Stimulated activated CD4-positive, alpha-beta T cell treated with anti-CD3 and anti-CD28 coated beads, Interleukin-12 subunit alpha, Interleukin-12 subunit beta, amount 100 ng/mL, for 24 hours (primary cell): ENCODE measurements around the gene NUP98.

ENCODE experiments used
- DNase-seq, 2 experiments: peaks; one replicate each; pipeline ENCODE4 v3.0.0-alpha.2; 2020; ENCODE audit warnings: low read depth in 2 of 2

Gene NUP98

DNA sequence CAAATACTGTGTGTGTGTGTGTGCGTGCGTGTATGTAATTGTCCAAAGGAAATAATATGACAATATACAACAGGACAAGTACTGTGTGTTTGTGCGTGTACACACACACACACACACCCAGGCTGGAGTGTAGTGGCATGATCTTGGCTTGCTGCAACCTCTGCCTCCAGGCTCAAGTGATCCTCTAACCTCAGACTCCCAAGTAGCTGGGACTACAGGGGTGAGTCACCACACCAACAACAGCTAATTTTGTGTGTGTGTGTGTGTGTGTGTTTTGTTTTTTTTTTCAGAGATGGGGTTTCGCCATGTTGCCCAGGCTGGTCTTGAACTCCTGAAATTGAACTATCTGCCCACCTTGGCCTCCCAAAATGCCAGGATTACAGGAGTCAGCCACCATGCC, 61.5 kb downstream of the NUP98 start:
- DNase-seq = no peak

DNA sequence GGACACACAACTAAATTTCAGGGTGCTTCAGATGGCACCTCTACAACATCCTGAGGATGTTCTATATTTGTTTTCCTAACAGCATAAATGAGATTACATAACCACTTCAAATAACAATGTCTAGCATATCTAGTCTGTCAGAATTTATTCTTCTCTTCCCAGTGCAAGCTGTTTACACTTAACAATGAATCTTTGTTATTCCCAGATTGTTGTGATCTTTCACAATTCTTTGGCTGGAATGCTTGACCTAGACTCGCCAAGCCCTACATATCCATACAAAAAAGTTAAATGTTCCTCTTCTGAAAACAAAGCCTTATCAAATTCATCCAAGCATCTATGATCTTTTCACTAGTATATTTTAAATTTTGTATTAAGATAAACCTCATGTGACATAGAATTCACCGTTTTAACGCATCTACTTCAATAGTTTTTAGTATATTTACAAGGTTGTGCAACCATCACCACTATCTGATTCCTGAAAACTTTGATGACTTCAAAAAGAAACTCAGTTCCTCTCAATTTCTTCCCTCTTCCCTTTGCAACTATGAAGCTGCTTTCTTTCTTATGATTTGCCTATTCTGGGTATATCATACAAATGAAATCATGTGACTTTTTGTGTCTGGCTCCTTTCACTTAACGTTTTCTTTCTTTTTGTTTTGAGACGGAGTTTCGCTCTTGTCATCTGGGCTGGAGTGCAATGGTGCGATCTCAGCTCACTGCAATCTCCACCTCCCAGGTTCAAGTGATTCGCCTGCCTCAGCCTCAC, 64.5 kb downstream of the NUP98 start:
- DNase-seq = no peak

DNA sequence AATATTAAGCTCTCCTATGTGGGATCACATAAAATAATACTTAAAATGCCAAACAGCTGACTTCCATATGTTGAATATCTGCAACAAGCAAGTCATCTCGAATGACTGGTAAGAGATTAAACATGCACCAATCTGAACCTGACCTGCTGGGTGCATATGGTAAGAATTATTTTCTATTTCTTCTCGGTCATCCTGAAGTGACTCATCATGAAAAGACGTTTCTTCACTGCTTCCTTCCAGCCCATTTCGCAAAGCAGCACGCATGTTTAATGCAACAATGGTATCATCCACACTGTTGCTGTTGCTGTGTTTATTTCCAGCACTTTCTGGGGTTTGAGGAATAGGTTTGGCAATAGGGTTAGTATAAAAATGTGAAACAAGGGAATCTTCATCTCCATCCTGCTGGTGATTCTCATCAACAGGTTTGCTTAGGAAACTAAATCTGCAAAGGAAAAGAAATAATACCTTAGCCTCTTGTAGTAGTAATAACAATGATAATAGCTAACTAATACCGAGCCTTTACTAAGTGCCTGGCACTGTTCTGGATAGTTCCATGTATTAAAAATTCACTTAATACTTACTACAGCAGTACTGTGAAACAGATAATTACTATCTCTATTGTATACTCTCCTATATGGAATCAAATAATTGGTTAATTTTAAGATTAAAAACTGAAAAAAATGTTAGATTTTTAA, 74.2 kb downstream of the NUP98 start:
- DNase-seq = no peak

DNA sequence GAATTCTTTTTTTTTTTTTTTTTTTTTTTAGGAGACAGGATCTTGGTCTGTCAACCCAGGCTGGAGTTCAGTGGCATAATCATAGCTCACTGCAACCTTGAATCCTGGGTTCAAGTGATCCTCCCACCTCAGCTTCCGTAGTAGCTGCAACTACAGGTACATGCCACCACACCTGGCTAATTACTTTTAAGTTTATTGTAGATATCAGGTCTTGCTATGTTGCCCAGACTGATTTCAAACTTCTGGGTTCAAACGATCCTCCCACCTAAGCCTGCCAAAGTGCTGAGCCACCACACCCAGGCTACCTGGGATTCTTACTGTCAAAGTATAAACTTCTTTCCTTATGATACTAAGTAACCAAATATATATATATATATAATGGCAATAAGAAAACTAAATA, 75.3 kb downstream of the NUP98 start:
- no peak for DNase-seq

DNA sequence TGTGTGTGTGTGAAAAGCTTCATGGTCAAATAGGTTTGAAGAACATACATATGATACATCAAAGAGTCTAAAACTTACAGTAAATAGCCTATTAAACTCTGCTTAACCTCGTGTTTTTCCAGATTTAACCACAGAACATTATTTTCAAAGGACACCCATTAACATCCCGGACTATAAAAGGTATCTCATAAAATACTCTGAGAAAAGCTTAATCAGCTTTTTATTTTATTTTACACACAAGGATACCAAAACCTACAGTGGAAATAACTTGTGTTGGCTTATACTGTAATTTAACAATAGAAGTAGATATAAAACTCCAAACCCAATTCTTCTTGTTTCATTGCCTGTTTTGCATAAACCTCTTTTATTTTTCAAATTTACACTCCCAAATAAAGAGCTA, 76.4 kb downstream of the NUP98 start:
- no peak for DNase-seq

DNA sequence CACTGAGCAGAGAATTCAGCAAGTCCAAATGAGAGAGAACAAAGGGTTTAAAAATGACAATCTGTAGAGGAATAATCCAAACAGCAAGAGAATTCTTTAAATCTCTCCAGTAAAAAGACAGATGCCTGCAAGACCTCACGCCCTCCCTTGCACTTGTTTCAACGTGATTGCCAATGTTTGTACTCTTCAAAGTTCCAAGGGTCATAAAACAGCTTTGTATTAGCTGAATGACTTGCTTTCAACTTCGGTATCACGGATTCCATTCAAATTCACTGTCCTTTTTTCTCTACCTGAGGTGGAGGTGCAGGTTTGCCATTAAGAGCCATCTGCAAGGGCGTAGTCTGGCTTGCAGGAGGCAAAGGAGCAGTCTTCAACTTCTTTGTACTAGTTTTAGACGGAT, 85.1 kb downstream of the NUP98 start:
- DNase-seq = no peak

DNA sequence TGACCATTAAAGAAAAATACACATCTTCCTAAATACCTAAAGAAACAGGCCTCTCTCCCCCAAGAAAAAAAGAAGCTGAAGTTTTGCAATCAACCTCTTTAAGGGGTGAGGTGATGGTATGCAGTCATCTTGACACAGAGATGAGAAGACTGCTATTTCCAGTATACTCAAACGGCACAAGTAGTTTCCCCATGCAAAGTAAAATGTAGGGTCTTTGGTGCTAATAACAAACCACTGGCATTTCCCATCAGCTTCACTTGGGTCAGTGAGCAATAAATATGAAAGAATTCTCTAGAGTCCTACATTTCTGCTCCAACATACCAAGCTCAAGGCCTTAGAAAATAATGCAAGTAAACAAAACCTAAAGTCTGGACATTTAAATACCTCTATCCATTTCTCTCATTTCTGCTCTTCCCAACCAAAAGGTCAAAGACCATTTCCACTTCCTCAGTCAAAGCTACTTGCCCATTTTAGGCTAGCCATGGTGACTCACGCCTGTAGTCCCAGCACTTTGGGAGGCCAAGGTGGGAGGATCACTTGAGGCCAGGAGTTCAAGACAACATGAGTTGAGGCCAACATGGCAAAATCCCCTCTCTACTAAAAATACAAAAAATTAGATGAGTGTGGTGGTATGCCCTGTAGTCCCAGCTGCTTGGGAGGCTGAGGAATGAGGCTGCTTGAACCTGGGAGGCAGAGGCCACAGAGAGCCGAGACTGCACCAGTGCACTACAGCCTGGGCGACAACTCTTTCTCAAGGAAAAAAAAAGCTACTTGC, 86.7 kb downstream of the NUP98 start:
- no peak for DNase-seq

DNA sequence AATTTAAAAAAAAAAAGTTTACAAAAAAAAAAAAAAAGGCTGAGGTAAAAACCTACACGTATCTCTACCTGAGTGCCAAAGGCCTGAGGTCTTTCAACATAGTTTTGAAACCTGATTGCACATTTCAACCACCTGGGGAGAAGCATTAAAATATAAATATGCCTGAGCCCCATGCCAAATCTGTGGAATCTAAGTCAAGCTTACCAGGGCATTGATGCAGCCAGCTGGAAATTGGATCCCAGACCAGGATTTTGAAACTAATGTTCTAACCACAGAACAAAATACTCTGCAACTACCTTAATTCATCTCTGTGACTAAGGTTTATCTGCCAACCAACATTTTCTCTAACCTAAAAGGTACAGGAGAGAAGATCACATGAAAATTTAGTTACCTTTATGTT, 87.4 kb downstream of the NUP98 start:
- DNase-seq = no peak

DNA sequence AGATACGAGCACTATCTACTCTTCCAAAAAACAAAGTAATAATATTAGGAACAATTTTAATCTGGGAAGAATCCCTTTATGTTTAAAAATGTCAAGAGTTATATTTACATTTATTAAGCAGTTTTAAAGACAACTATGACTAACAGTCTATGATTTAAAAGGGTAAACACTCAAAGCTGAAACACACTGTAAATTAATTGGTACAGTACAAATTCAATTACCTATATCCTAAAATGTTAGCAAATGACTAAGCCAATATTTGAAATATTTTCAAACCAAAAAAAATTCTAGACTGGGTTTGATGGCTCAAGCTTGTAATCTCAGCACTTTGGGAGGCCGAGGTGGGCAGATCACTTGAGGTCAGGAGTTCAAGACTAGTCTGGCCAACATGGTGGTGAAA, 90.2 kb downstream of the NUP98 start:
- no peak for DNase-seq

DNA sequence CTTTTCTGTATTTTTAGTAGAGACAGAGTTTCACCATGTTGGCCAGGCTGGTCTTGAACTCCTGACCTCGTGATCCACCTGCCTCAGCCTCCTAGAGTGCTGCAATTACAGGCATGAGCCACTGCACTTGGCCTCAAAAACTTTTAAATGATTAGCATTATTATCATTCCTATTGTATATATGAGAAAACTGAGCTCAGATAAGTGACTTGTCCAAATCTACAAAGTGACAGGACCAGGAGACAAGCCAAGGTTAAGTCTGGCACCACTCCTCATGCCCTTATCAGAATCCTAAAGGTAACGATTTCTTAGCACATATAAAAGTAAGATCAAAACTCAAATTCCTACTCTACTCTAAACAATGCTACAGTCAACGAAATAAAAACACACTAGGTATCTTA, 94.0 kb downstream of the NUP98 start:
- no peak for DNase-seq

DNA sequence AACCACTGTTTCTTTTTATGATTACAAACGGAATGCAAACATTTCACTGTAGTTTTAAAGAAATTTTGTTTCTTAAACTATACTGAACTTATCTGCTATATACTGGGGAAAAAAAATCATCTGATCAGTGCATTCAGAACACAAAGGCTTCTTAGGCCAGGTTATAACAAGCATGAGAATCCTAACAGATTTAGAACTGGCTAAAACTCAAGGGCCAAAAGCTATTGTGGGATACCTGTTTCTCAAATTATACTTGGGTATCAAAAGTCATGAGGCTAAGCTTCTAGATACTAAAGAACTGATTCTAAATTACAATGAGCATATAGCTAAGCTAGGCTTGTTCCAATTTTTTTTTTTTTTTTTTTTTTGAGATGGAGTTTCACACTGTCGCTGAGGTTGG, 96.4 kb downstream of the NUP98 start:
- DNase-seq = no peak

DNA sequence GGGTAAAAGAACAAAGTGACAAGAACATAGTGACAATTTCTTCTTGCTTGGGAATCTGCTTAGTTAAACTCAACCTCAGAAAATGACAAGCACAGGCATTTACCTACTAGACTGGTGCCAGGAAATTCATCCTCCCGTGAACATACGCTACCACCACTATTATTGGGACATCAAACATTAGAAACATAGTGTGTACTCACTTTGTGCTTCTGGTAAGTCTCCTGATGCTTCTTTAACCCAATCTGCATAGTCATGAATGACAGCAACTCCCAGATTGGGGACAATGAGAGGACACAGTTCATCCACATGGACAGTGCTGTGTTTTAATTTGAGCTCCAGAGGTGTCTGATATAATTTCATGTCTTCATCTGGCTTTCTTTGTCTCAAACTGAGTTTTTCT, 96.9 kb downstream of the NUP98 start:
- DNase-seq = no peak

DNA sequence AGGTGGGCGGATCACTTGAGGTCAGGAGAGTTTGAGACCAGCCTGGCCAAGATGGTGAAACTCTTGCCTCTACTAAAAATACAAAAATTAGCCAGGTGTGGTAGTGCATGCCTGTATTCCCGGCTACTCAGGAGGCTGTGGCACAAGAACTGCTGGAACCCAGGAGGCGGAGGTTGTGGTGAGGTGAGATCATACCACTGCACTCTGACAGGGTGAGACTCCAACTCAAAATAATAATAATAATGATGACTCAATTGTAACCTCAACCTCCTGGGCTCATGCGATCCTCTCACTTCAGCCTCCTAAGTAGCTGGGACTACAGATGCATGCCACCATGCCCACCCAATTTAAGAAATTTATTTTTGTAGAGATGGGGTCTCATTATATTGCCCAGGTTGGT, 110.6 kb downstream of the NUP98 start:
- DNase-seq = no peak

DNA sequence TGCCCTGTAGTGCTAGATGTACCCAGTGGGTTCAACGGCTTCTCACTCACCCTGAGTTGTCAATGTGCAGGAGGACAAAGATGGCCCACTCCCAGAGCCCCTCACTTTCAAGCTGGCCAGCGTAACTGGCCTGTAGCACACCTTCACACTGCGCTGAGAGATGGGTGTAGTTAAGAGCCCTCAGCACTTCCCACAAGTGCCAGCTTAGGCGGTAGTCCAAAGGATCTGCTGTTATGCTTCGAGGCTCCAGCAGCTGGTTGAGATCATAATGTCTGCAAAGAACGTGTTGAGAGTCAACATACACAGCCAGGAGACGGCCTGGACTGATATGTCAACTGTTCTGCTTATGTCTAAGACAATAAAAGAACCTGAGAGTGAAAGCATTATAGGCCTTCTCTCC, 111.4 kb downstream of the NUP98 start:
- no peak for DNase-seq

DNA sequence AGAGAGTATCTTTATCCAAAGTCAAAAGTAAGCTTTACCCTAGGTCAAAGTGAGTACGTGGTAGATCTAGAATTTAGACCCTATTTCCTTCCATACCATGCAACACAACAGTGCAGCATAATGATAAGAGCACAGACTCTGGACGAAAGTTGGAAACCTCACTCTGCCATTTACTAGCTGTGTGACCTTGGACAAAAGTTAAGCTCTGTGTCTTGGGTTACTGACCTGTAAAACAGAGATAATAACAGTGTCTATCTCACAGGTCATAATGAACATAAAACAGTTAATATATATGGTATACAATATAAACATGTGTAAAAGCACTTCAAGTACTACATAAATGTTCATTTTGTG, 112.6 kb downstream of the NUP98 start:
- DNase-seq = no peak

DNA sequence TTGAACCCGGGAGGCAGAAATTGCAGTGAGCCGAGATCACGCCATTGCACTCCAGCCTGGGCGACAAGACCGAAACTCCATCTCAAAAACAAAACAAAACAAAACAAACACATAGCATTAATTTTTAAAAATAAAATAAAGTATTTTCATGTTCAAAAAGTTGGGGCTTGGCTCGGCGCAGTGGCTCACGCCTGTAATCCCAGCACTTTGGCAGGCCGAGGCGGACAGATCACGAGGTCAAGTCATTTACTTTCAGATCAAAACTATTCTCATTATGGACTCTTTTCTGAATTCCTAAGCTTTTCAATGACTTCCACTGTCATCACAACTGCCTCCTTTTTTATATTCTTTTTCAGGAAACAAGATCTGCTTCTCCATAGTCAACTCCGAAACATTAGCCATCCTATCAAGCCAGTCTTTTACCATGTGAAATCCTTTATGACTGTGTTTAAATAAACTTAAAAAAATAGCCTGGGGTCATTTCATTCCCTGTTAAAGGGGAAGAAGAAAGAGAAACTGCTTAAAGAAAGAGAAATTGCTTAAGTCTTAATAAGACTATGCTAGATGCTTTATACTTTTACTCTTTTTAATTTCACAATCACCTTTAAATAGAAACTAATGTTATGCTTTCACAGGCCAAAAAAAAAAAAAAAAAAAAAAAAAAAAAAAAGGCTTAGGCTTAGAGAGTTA, 113.1 kb downstream of the NUP98 start:
- no peak for DNase-seq

DNA sequence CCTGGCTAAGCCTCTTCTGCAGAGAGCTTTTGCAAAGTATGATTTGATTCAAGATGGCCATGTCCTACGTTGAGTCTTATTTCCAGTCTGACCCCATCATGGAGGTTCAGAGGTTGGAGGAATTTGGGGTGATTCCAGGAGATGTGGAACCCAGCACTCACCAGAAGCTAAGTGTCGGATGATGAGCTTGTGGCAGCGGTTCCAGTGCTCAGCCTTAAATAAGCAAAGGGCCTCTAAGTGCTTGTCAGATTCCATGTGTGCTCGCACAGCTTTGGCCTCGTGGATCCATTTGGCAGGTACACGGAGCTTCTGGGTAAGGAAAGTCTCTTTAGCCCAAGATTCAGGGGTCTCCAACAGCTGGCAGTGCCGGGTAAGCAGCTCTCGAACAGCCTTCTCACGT, 114.3 kb downstream of the NUP98 start:
- no peak for DNase-seq

DNA sequence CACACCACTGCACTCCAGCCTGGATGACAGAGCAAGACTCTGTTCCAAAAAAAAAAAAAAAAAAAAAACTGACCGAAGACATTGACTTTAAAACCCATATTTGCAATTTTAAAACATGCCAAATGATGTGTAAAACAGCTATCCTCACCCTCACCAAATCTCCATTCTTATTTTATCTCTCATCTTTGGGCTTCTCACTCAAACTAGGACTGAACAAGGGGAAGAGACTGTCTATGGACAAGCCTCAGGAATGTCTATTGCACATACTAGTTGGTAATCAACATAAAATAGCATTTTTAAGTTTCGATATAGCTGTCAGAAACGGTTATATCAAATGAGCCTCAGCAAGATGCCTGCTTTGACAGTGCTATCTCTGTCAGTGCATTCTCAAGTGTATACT, 118.3 kb downstream of the NUP98 start:
- no peak for DNase-seq

DNA sequence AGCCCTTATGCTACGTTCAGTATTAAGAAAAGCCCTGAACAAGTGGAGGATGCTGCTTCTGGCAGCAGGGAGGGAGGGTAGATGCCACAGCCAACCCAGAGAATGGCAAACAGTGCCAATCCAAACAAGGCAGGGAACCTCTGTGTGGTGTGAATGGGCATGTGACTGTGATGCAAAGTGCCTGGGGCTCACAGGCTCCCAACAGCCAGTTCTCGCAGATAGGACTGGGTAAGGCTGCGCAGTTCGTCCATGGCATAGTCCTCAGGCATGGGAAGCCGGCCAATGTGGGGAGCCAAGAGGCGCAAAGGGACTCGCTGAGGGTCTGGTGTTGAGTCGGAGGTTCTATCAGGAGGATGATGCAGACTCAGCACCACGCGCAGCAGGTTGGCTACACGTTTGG, 121.4 kb downstream of the NUP98 start:
- DNase-seq = no peak

DNA sequence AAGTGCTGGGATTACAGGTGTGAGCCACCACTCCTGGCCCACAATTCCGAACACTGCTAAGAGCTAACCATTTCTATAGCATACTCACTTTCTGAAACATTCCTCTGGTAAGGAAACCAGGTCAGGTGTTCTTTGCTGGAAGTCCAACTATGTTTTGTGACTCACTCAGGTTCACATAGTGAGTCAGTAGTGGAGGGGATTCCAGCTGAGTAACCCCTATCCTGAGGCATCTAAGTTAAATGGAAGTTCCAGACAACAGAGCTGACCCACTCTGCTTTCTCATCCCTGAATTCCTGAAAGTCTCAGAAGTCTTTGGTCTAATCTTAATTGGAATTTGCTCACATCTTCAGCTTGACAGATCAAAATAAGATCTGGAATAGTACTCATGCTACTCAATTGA, 123.2 kb downstream of the NUP98 start:
- no peak for DNase-seq

DNA sequence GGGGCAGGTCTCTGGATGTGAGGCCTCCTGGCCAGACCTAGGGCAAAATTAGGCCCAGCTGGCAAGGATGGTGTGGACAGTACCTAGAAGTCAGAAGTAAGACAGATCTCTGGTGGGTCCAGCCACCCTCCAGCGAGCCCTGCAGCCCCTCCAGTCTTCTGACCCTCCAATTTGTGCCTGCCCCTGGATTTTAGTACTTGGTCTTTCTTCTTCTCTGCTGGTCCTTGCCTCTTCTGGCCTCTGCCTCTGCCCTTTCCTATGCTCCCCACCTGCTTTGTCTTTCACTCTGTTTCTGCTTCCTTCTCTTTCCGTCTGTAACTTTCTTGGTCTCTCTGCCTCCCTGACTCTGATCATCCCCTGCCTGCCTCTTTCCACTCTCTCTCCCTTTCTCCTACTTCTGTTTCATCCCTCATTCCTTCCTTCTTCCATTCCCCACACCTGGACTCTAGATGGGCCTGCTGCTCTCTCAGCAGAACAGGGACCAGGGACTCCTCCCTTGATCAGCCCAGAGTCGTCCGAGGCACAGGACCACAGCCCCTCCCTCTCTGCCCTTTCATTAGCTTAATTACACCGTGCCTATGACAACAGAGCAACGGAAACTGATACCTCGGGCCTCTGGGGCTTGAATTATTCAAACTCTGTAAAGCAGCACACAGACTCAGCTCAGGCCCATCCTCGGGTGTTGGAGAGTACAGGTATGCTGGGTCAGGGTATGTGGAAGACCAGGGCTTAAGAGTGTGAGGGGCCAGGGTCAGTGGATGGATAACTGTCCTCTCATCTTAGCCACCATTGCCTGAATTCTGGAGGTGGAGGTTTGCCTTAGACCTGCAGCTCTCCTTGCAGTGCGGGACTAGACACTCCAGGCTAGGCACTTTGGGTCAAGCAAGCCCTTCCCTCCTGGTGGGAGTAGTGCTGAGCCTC, 125.8 kb downstream of the NUP98 start, which contains the start of gene CHRNA10:
CHRNA10 (minus strand) TSS at position 51 of the 921 bp plus-strand sequence. CDS start 72 bp downstream, outside the sequence.
- DNase-seq = no peak
